Liver (tissue), 9 donors: ENCODE measurements around the gene B4GALT5. TPM values are rescaled to one million over a fixed set of nuclear protein-coding genes. Genes with fewer than 3 reads are reported as not detected.

Experiments
- DNase-seq: peaks from one replicate; pipeline ENCODE4 v3.0.0-alpha.2; 2017; ENCODE audit warnings: low spot score
- H3K27ac ChIP-seq, 2 donors: one replicate each; pipeline ENCODE4 v1.7.0; 2013; ENCODE audit warnings: inconsistent platforms in 2 of 2, low read length in 2 of 2, control low read depth in 1 of 2, low read depth in 1 of 2, mild to moderate bottlenecking in 1 of 2
- H3K27me3 ChIP-seq, 4 donors: one replicate each; pipeline versions ENCODE4 v1.6.1 to v1.7.0; 2013; ENCODE audit warnings: low read length in 3 of 4, inconsistent platforms in 1 of 4, mild to moderate bottlenecking in 1 of 4, moderate library complexity in 1 of 4; ENCODE audit not compliant: control insufficient read depth in 4 of 4, insufficient read depth in 4 of 4
- H3K36me3 ChIP-seq, 4 donors: one replicate each; pipeline versions ENCODE4 v1.6.1 to v1.7.0; 2013; ENCODE audit warnings: low read length in 3 of 4, mild to moderate bottlenecking in 3 of 4, low read depth in 1 of 4, moderate library complexity in 1 of 4; ENCODE audit not compliant: control insufficient read depth in 4 of 4, insufficient read depth in 3 of 4
- H3K4me1 ChIP-seq, 4 donors: one replicate each; pipeline versions ENCODE4 v1.6.1 to v1.7.0; 2013; ENCODE audit warnings: low read length in 3 of 4, mild to moderate bottlenecking in 3 of 4, moderate library complexity in 1 of 4; ENCODE audit not compliant: control insufficient read depth in 4 of 4, insufficient read depth in 4 of 4
- H3K4me3 ChIP-seq, 3 donors: one replicate each; pipeline versions ENCODE4 v1.6.1 to v1.7.0; 2013; ENCODE audit warnings: low read length in 3 of 3, control low read depth in 1 of 3, low read depth in 1 of 3, mild to moderate bottlenecking in 1 of 3
- H3K9ac ChIP-seq, 2 donors: one replicate each; pipeline ENCODE4 v1.7.0; 2013; ENCODE audit warnings: low read length in 2 of 2, mild to moderate bottlenecking in 2 of 2, moderate library complexity in 2 of 2, control low read depth in 1 of 2, low read depth in 1 of 2
- H3K9me3 ChIP-seq, 4 donors: one replicate each; pipeline versions ENCODE4 v1.6.1 to v1.7.0; 2013; ENCODE audit warnings: low read length in 3 of 4; ENCODE audit not compliant: control insufficient read depth in 4 of 4
- CTCF ChIP-seq: fragments of 150-350 bp; IDR thresholded peaks from 2 replicates; pipeline ENCODE4 v1.5.1; 2017; ENCODE audit warnings: improper control_type of control experiment, low read depth, low read length; ENCODE audit not compliant: missing input control
- EGR1 ChIP-seq, 2 donors: IDR thresholded peaks; 2 replicates each; pipeline ENCODE4 v1.6.1; 2016 to 2018; ENCODE audit warnings: antibody characterized with exemption in 2 of 2, low read depth in 2 of 2
- FOXA1 ChIP-seq: IDR thresholded peaks from 2 replicates; pipeline ENCODE4 v1.6.1; 2016; ENCODE audit warnings: antibody characterized with exemption
- FOXA2 ChIP-seq: IDR thresholded peaks from 2 replicates; pipeline ENCODE4 v1.6.1; 2016; ENCODE audit warnings: antibody characterized with exemption
- GABPA ChIP-seq, 2 donors: IDR thresholded peaks in 1 of 2; conservative IDR thresholded peaks in 1 of 2; 2 replicates each; pipeline ENCODE4 v1.6.1; 2016; ENCODE audit warnings: antibody characterized with exemption in 2 of 2, mild to moderate bottlenecking in 1 of 2, moderate library complexity in 1 of 2
- HNF4A ChIP-seq, 2 donors: conservative IDR thresholded peaks; 2 replicates each; pipeline ENCODE4 v1.6.1; 2016; ENCODE audit warnings: antibody characterized with exemption in 2 of 2, mild to moderate bottlenecking in 2 of 2
- HNF4G ChIP-seq: IDR thresholded peaks from 2 replicates; pipeline ENCODE4 v1.6.1; 2016; ENCODE audit warnings: antibody characterized with exemption
- JUND ChIP-seq, 2 donors: IDR thresholded peaks; 2 replicates each; pipeline ENCODE4 v1.6.1; 2016; ENCODE audit warnings: antibody characterized with exemption in 2 of 2
- NR2F2 ChIP-seq: IDR thresholded peaks from 2 replicates; pipeline ENCODE4 v1.6.1; 2016; ENCODE audit warnings: antibody characterized with exemption
- RAD21 ChIP-seq, 2 donors: IDR thresholded peaks; 2 replicates each; pipeline ENCODE4 v1.6.1; 2016; ENCODE audit warnings: antibody characterized with exemption in 2 of 2, mild to moderate bottlenecking in 2 of 2
- RXRA ChIP-seq, 2 donors: IDR thresholded peaks; 2 replicates each; pipeline ENCODE4 v1.6.1; 2017 to 2018; ENCODE audit warnings: antibody characterized with exemption in 2 of 2, mild to moderate bottlenecking in 1 of 2
- SP1 ChIP-seq: IDR thresholded peaks from 2 replicates; pipeline ENCODE4 v1.6.1; 2018; ENCODE audit warnings: antibody characterized with exemption, mild to moderate bottlenecking
- TAF1 ChIP-seq: conservative IDR thresholded peaks from 2 replicates; pipeline ENCODE4 v1.6.1; 2016; ENCODE audit warnings: antibody characterized with exemption, mild to moderate bottlenecking
- YY1 ChIP-seq: IDR thresholded peaks from 2 replicates; pipeline ENCODE4 v1.6.1; 2016; ENCODE audit warnings: antibody characterized with exemption, mild to moderate bottlenecking
- WGBS: extraction: QIAGEN DNeasy Blood & Tissue Kit; methylation state at CpG from one replicate; pipeline ENCODE4 v1.1.7; 2013; 5-methylcytosine and 5-hydroxymethylcytosine counted together
- polyA plus RNA-seq, 2 donors: library from polyadenylated mRNA; stranded (reverse) in 1 of 2; unstranded in 1 of 2; fragments of 200-250 nt in 1 of 2; fragments of >200 nt in 1 of 2; fragmentation: Nextera tagmentation in 1 of 2; extraction: Ambion mirVana in 1 of 2; gene quantifications; one replicate each; pipeline versions ENCODE4 v1.2.1 to v1.2.3, GENCODE V29; 2013 to 2015
- total RNA-seq, 2 donors: library from RNA; depleted of rRNA; stranded (reverse); fragments of >200 nt; gene quantifications; one replicate each; pipeline ENCODE4 v1.2.3, GENCODE V29; 2014
- TF ChIP-seq, protein P1 (sequence below): IDR thresholded peaks from 2 replicates; pipeline ENCODE4 v1.6.1; 2016; ENCODE audit warnings: antibody characterized with exemption, mild to moderate bottlenecking
- TF ChIP-seq, protein P2 (sequence below): IDR thresholded peaks from 2 replicates; pipeline ENCODE4 v1.6.1; 2016; ENCODE audit warnings: antibody characterized with exemption
- TF ChIP-seq, protein P3 (sequence below): IDR thresholded peaks from 2 replicates; pipeline ENCODE4 v1.6.1; 2016; ENCODE audit warnings: antibody characterized with exemption
- TF ChIP-seq, protein P4 (sequence below): IDR thresholded peaks from 2 replicates; pipeline ENCODE4 v1.6.1; 2016; ENCODE audit warnings: antibody characterized with exemption
- donor health status: healthy.
- donor health status: healthy.
- donor health status: healthy.
- donor health status: healthy.
- donor health status: healthy.

The B4GALT5 gene
- total and polyA plus RNA-seq, 4 donors: 2.0 to 28.2 (median 14.4) TPM

DNA sequence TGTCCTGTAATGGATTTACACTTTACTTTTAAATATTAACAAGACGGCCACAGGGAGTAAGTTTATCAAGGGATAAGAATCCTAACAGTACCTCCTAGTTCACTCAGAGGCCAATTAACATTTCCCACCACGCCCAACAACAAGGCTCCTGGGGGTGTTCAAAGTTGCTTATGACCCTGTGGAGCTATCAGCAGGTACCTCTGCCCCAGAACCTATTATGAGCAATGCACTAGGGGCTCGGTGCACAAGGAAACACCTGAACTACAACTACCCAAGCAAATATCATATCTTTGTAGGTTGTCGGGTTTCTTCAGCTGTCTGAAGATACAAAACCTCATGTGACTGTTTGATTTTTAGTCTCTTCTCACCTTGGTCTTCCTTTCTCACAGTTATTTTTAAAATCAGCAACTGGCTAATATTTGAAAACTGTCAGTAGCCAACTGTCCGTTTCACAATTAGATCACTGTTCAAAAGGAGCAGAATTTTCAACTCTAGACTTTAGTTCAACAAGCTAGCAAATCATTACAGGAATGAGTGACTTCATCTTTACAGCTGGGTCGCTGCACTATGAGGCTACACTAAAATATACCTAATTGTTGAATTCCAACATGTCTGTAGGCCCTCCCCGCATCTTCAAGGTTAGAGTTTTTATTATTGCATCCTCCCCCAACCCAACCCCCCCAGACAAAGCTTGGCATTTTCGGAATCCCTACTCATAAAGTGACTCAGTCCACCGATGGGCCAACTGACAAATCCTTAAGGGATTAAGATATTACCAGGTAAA is 38.1 kb downstream of the B4GALT5 start:
- 30% methylated on average over 9 of the region's 9 CpGs for WGBS
- peak overlapping the region; percentile 82 to 93 for H3K27ac ChIP-seq
- peak overlapping the region; percentile 61 to 77 for H3K9ac ChIP-seq
- no peaks in the 10 kb centered on the region for H3K27me3 ChIP-seq
- H3K4me1 ChIP-seq: peaks cover 34 to 82% (median 76%) of the 10 kb centered on the region in 4 donors
- DNase-seq: no peak
- H3K4me3 ChIP-seq: no peak overlapping the region
- H3K9me3 ChIP-seq: no peaks in the 10 kb centered on the region
- TF ChIP-seq, protein P1, sequence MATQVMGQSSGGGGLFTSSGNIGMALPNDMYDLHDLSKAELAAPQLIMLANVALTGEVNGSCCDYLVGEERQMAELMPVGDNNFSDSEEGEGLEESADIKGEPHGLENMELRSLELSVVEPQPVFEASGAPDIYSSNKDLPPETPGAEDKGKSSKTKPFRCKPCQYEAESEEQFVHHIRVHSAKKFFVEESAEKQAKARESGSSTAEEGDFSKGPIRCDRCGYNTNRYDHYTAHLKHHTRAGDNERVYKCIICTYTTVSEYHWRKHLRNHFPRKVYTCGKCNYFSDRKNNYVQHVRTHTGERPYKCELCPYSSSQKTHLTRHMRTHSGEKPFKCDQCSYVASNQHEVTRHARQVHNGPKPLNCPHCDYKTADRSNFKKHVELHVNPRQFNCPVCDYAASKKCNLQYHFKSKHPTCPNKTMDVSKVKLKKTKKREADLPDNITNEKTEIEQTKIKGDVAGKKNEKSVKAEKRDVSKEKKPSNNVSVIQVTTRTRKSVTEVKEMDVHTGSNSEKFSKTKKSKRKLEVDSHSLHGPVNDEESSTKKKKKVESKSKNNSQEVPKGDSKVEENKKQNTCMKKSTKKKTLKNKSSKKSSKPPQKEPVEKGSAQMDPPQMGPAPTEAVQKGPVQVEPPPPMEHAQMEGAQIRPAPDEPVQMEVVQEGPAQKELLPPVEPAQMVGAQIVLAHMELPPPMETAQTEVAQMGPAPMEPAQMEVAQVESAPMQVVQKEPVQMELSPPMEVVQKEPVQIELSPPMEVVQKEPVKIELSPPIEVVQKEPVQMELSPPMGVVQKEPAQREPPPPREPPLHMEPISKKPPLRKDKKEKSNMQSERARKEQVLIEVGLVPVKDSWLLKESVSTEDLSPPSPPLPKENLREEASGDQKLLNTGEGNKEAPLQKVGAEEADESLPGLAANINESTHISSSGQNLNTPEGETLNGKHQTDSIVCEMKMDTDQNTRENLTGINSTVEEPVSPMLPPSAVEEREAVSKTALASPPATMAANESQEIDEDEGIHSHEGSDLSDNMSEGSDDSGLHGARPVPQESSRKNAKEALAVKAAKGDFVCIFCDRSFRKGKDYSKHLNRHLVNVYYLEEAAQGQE: no peak
- no peak for TF ChIP-seq FOXA2
- no peak for TF ChIP-seq YY1
- no peak for TF ChIP-seq NR2F2
- no peak for TF ChIP-seq CTCF
- TF ChIP-seq, protein P2, sequence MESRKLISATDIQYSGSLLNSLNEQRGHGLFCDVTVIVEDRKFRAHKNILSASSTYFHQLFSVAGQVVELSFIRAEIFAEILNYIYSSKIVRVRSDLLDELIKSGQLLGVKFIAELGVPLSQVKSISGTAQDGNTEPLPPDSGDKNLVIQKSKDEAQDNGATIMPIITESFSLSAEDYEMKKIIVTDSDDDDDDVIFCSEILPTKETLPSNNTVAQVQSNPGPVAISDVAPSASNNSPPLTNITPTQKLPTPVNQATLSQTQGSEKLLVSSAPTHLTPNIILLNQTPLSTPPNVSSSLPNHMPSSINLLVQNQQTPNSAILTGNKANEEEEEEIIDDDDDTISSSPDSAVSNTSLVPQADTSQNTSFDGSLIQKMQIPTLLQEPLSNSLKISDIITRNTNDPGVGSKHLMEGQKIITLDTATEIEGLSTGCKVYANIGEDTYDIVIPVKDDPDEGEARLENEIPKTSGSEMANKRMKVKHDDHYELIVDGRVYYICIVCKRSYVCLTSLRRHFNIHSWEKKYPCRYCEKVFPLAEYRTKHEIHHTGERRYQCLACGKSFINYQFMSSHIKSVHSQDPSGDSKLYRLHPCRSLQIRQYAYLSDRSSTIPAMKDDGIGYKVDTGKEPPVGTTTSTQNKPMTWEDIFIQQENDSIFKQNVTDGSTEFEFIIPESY: no peak
- TF ChIP-seq, protein P3, sequence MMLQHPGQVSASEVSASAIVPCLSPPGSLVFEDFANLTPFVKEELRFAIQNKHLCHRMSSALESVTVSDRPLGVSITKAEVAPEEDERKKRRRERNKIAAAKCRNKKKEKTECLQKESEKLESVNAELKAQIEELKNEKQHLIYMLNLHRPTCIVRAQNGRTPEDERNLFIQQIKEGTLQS: peak; percentile 38
- peak in 1 of 2 donors; percentile 42 for TF ChIP-seq JUND (IDR thresholded peaks at IDR 0.05)
- peak; percentile 71 to 74 for TF ChIP-seq HNF4A (conservative IDR thresholded peaks at IDR 0.05)
- no peak for TF ChIP-seq HNF4G
- TF ChIP-seq GABPA (IDR thresholded peaks at IDR 0.05 in 1 of 2, conservative IDR thresholded peaks at IDR 0.05 in 1 of 2): no peak
- TF ChIP-seq RAD21 (IDR thresholded peaks at IDR 0.05): peak in 1 of 2 donors; percentile 14
- peak; percentile 54 for TF ChIP-seq SP1
- TF ChIP-seq, protein P4, sequence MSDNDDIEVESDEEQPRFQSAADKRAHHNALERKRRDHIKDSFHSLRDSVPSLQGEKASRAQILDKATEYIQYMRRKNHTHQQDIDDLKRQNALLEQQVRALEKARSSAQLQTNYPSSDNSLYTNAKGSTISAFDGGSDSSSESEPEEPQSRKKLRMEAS: no peak
- TF ChIP-seq TAF1: no peak
- no peak for TF ChIP-seq FOXA1
- TF ChIP-seq EGR1 (IDR thresholded peaks at IDR 0.05; ENCODE audit: low read depth in 2 of 2): no peak
- TF ChIP-seq RXRA (IDR thresholded peaks at IDR 0.05): peak; percentile 51
- no peaks in the 10 kb centered on the region for H3K36me3 ChIP-seq
